K562 (cell line): Measurements from ENCODE around the gene NDUFC2. TPM values are rescaled to one million over a fixed set of nuclear protein-coding genes. Genes with fewer than 3 reads are reported as not detected.

Source experiments
- ATAC-seq: fragments of 200-7000 bp; cut with Tn5 transposase; 3 replicates; pipeline ENCODE4 v1.9.1; 2020; ENCODE audit warnings: moderate library complexity
- Bru-seq: library from RNA; stranded (reverse); fragments of 400-500 nt; gene quantifications from one replicate; lab custom pipeline; 2021; lab: Mats Ljungman, UMichigan
- BruChase-seq, 2 experiments: library from RNA; stranded (reverse); fragments of 400-500 nt; gene quantifications; one replicate each; lab custom pipeline; 2021; lab: Mats Ljungman, UMichigan
- BruUV-seq: library from RNA; stranded (reverse); fragments of 400-500 nt; replicated peaks from 2 replicates; lab custom pipeline; 2021; lab: Mats Ljungman, UMichigan
- CTCF ChIA-PET: fragments of 300-600 bp; formaldehyde crosslinking; extraction: SDS; loops from one replicate; lab custom pipeline; 2021; ENCODE audit warnings: low intra/inter-chr PET ratio; lab: Yijun Ruan, JAX
- POLR2A ChIA-PET: fragments of 300-600, 350-650 bp; sonication (Branson Sonifier 250); formaldehyde crosslinking; extraction: SDS; loops from one replicate; lab custom pipeline; 2021; ENCODE audit warnings: antibody characterized with exemption, inconsistent platforms; lab: Yijun Ruan, JAX
- DNase-seq, 4 experiments: peaks; one replicate each; pipeline versions ENCODE4 v3.0.0 to v3.0.0-alpha.2; 2011 to 2018; ENCODE audit warnings: low spot score in 3 of 4, mixed read lengths in 3 of 4; ENCODE audit errors: extremely low read depth in 1 of 4
- FAIRE-seq: peaks from 2 replicates; lab custom pipeline; 2011; peaks lifted over from hg19 to GRCh38; lab: Jason Lieb, UNC
- H2AFZ ChIP-seq: 2 replicates; pipeline ENCODE4 v1.6.0; 2011; ENCODE audit warnings: low read depth, low read length, control low read depth, inconsistent platforms
- H3K27ac ChIP-seq: fragments of 200-600 bp; 3 replicates; pipeline ENCODE4 v1.8.0; 2011; ENCODE audit warnings: low read depth, mild to moderate bottlenecking, control low read depth, inconsistent platforms, low read length, moderate library complexity, mixed read lengths; ENCODE audit errors: extremely low read depth
- H3K27me3 ChIP-seq, 2 experiments: fragments of 300-600 bp in 1 of 2; 2 replicates in 1 of 2; 3 replicates in 1 of 2; pipeline versions ENCODE4 v1.6.0 to v1.8.0; 2011; ENCODE audit warnings: inconsistent platforms in 2 of 2, low read length in 2 of 2, mild to moderate bottlenecking in 1 of 2, mixed read lengths in 1 of 2, moderate library complexity in 1 of 2; ENCODE audit not compliant: control insufficient read depth in 2 of 2, insufficient read depth in 2 of 2
- H3K36me3 ChIP-seq: fragments of 300-600 bp; 3 replicates; pipeline ENCODE4 v1.8.0; 2011; ENCODE audit warnings: mild to moderate bottlenecking, low read length, inconsistent platforms; ENCODE audit not compliant: control insufficient read depth, insufficient read depth
- H3K4me1 ChIP-seq, 2 experiments: fragments of 200-600 bp in 1 of 2; replicated peaks in 1 of 2; 2 replicates in 1 of 2; 3 replicates in 1 of 2; pipeline versions ENCODE4 v1.5.1 to v1.8.0; 2011; ENCODE audit warnings: inconsistent platforms in 2 of 2, low read length in 2 of 2, mild to moderate bottlenecking in 1 of 2, mixed read lengths in 1 of 2, moderate library complexity in 1 of 2; ENCODE audit not compliant: control insufficient read depth in 2 of 2, insufficient read depth in 2 of 2
- H3K4me2 ChIP-seq: 2 replicates; pipeline ENCODE4 v1.6.1; 2011; ENCODE audit warnings: low read length, control low read depth, inconsistent platforms, mixed read lengths; ENCODE audit not compliant: insufficient read depth
- H3K4me3 ChIP-seq: fragments of 200-600 bp; sonication (generic), shearing (Covaris generic); 2 replicates; pipeline ENCODE4 v1.5.1; 2016; ENCODE audit warnings: control low read depth, inconsistent platforms
- H3K79me2 ChIP-seq: fragments of 200-600 bp; 3 replicates; pipeline ENCODE4 v1.8.0; 2011; ENCODE audit warnings: low read length, inconsistent platforms; ENCODE audit not compliant: control insufficient read depth, insufficient read depth
- H3K9ac ChIP-seq, 2 experiments: 2 replicates each; pipeline versions ENCODE4 v1.6.0 to v1.6.1; 2011; ENCODE audit warnings: low read depth in 2 of 2, low read length in 2 of 2, control low read depth in 1 of 2, inconsistent platforms in 1 of 2, mild to moderate bottlenecking in 1 of 2, mixed read lengths in 1 of 2; ENCODE audit not compliant: insufficient read depth in 1 of 2
- H3K9me1 ChIP-seq: one replicate; pipeline ENCODE4 v1.6.0; 2011; ENCODE audit warnings: inconsistent platforms, mild to moderate bottlenecking, low read length, moderate library complexity; ENCODE audit not compliant: control insufficient read depth, insufficient read depth
- H3K9me3 ChIP-seq: replicated peaks from 2 replicates; pipeline ENCODE4 v1.5.1; 2011; ENCODE audit warnings: low read depth, low read length, inconsistent platforms; ENCODE audit not compliant: control insufficient read depth, insufficient read depth
- H4K20me1 ChIP-seq: replicated peaks from 2 replicates; pipeline ENCODE4 v1.6.1; 2011; ENCODE audit warnings: low read length, inconsistent platforms, mixed read lengths; ENCODE audit not compliant: control insufficient read depth, insufficient read depth
- ARID2 ChIP-seq: fragments of 450-650 bp; IDR thresholded peaks from 2 replicates; pipeline ENCODE4 v1.6.1; 2017; ENCODE audit warnings: antibody characterized with exemption, mild to moderate bottlenecking
- NKRF ChIP-seq: fragments of 450-650 bp; IDR thresholded peaks from 2 replicates; pipeline ENCODE4 v1.6.1; 2016; ENCODE audit warnings: borderline replicate concordance
- PBX2 ChIP-seq, 2 experiments: IDR thresholded peaks in 1 of 2; conservative IDR thresholded peaks in 1 of 2; 2 replicates each; pipeline ENCODE4 v1.6.1; 2016; ENCODE audit warnings: low read depth in 2 of 2, mild to moderate bottlenecking in 1 of 2, missing compliant biosample characterization in 1 of 2, missing genetic modification characterization in 1 of 2, moderate library complexity in 1 of 2
- POLR2H ChIP-seq: IDR thresholded peaks from 2 replicates; pipeline ENCODE4 v1.6.1; 2016; ENCODE audit warnings: missing genetic modification characterization, low read depth, mild to moderate bottlenecking, control low read depth, missing compliant biosample characterization, moderate library complexity
- RHOXF2B ChIP-seq: fragments of 250-450 bp; sonication (Bioruptor Pico); conservative IDR thresholded peaks from 2 replicates; pipeline ENCODE4 v1.5.1; 2021
- SLC30A9 ChIP-seq: fragments of 250-450 bp; sonication (Bioruptor Pico); IDR thresholded peaks from 2 replicates; pipeline ENCODE4 v1.8.0; 2022; ENCODE audit warnings: mild to moderate bottlenecking, moderate library complexity
- TBL1XR1 ChIP-seq, 2 experiments: IDR thresholded peaks; 2 replicates each; pipeline ENCODE4 v1.6.1; 2012; ENCODE audit warnings: improper control_type of control experiment in 2 of 2, low read length in 2 of 2, mild to moderate bottlenecking in 1 of 2
- WGBS: fragments of 100-300 bp; shearing (Covaris generic); methylation state at CpG from one replicate; pipeline ENCODE4 v1.1.6; 2016; ENCODE audit warnings: low coverage, mixed read lengths; ENCODE audit not compliant: insufficient coverage; ENCODE audit errors: missing lambda C conversion rate; 5-methylcytosine and 5-hydroxymethylcytosine counted together
- in situ Hi-C: fragments of 300-500 bp; cut with MboI; formaldehyde crosslinking; loops from 4 replicates; pipeline ENCODE4 v1.15.0; 2018; ENCODE audit warnings: inconsistent platforms, mixed read lengths
- intact Hi-C: fragments of 100-400 bp; cut with micrococcal nuclease; formaldehyde crosslinking; loops from 2 replicates; pipeline ENCODE4 v1.14.2; 2022
- long read RNA-seq, 3 experiments: library from polyadenylated mRNA in 2 of 3; library from RNA in 1 of 3; unstranded in 2 of 3; stranded (forward) in 1 of 3; transcript quantifications; one replicate each; pipeline ENCODE4 v2.0.0, GENCODE V29; 2019 to 2022
- polyA minus RNA-seq, 3 experiments: library from RNA; depleted of rRNA, polyadenylated mRNA; stranded (reverse); fragments of >200 nt; gene quantifications; 2 replicates each; pipeline ENCODE4 v1.2.3, GENCODE V29; 2011
- polyA plus RNA-seq, 8 experiments: library from polyadenylated mRNA; depleted of rRNA in 4 of 8; stranded (reverse) in 5 of 8; unstranded in 3 of 8; fragments of >200 nt; fragmentation: Nextera tagmentation in 2 of 8; fragmentation: Illumina TruSeq in 1 of 8; extraction: Ambion mirVana in 2 of 8; extraction: Trizol in 1 of 8; gene quantifications; 2 replicates each; pipeline versions ENCODE4 v1.2.1 to v1.2.3, GENCODE V29; 2011 to 2014; ENCODE audit warnings: inconsistent platforms in 1 of 8, missing spikeins in 1 of 8
- total RNA-seq, 7 experiments: library from RNA; depleted of rRNA in 6 of 7; stranded (reverse); fragments of >200 nt in 6 of 7; fragmentation: Illumina TruSeq in 2 of 7; extraction: Trizol in 2 of 7; gene quantifications; 2 replicates each; pipeline versions ENCODE4 v1.2.1 to v1.2.3, GENCODE V29; 2011 to 2021; ENCODE audit warnings: low replicate concordance in 1 of 7

Gene NDUFC2
- 48.5 and 69.6 TPM in 2 replicates for total RNA-seq (2011; cell fraction: chromatin; rRNA removed; ENCODE audit: low replicate concordance)
- 160 and 217 TPM in 2 replicates for total RNA-seq (2011; cell fraction: nucleolus; rRNA removed)
- 103 and 113 TPM in 2 replicates for total RNA-seq (2011; cell fraction: nucleoplasm; rRNA removed)
- 269 and 325 TPM in 2 replicates for total RNA-seq (2014; rRNA removed)
- 156 and 168 TPM in 2 replicates for total RNA-seq (2014; rRNA removed; fragmentation: Illumina TruSeq; extraction: Trizol)
- 504 and 554 TPM in 2 replicates for total RNA-seq (2015; rRNA removed; fragmentation: Illumina TruSeq; extraction: Trizol)
- total RNA-seq (2021), result 442 and 486 TPM in 2 replicates
- 229 and 257 TPM in 2 replicates for polyA plus RNA-seq (2011; rRNA removed)
- 517 and 937 TPM in 2 replicates for polyA plus RNA-seq (2011; cell fraction: cytosol; rRNA removed)
- polyA plus RNA-seq (2011; cell fraction: nucleus; rRNA removed), result 85.7 and 88.0 TPM in 2 replicates
- polyA plus RNA-seq (2012), result 593 and 1,047 TPM in 2 replicates
- 355 and 561 TPM in 2 replicates for polyA plus RNA-seq (2014; fragmentation: Illumina TruSeq; extraction: Trizol)
- 1,000 to 10,000 TPM in 1 of 2 experiments, 100 to 1,000 TPM in 1; 987 to 1,119 TPM for polyA plus RNA-seq (2014; fragmentation: Nextera tagmentation; extraction: Ambion mirVana)
- polyA plus RNA-seq (2014; rRNA removed), result 473 and 511 TPM in 2 replicates
- 20.7 and 29.0 TPM in 2 replicates for polyA minus RNA-seq (2011; rRNA and poly(A)+ RNA removed)
- 93.0 and 102 TPM in 2 replicates for polyA minus RNA-seq (2011; cell fraction: cytosol; rRNA and poly(A)+ RNA removed)
- polyA minus RNA-seq (2011; cell fraction: nucleus; rRNA and poly(A)+ RNA removed), result 37.6 and 79.6 TPM in 2 replicates
- Bru-seq, nascent RNA, result percentile 91 among the genes with signal in this experiment
- BruChase-seq, experiment 1, labeled RNA remaining after a 2-hour chase, result percentile 89 among the genes with signal in this experiment
- percentile 89 among the genes with signal in this experiment for BruChase-seq, experiment 2, labeled RNA remaining after a 6-hour chase
- long read RNA-seq, experiment 1, transcript NDUFC2-201 (3 exons, 2,518 nt), result major isoform, 683 of 711 reads
- long read RNA-seq, experiment 1, partial matches to known transcripts, result 14 of 711 reads
- long read RNA-seq, experiment 1, other reads (novel, unspliced or antisense), result 13 of 711 reads
- long read RNA-seq, experiment 2, transcript NDUFC2-201 (3 exons, 2,518 nt), result major isoform, 269 of 292 reads
- long read RNA-seq, experiment 2, partial matches to known transcripts, result 16 of 292 reads
- long read RNA-seq, experiment 2, other reads (novel, unspliced or antisense), result 6 of 292 reads
- long read RNA-seq, experiment 3, transcript NDUFC2-201 (3 exons, 2,518 nt), result major isoform, 486 of 501 reads
- long read RNA-seq, experiment 3, partial matches to known transcripts, result 1 of 501 reads
- long read RNA-seq, experiment 3, other reads (novel, unspliced or antisense), result 12 of 501 reads

GRCh38 chr11:78079232-78080083 is at the start of gene NDUFC2:
NDUFC2 (minus strand) TSS chr11:78079862; CDS start chr11:78079744, 118 bp downstream.
- Histone ChIP-seq H3K9me3 (no peaks in the 10 kb centered on the region), H2AFZ (peak within 1 kb of the TSS; percentile 95), H3K79me2 (peaks cover 63% of the 10 kb centered on the region), H3K36me3 (peaks cover 30% of the 10 kb centered on the region), H3K9ac (peak within 1 kb of the TSS; percentile 91 to 99), H3K4me1 (peaks cover 23 to 35% of the 10 kb centered on the region in 2 experiments), H3K27ac (peak within 1 kb of the TSS; percentile 90), H4K20me1 (peaks cover 9% of the 10 kb centered on the region; the same call in 1 of the 2 replicates), H3K9me1 (no peaks in the 10 kb centered on the region), H3K27me3 (no peaks in the 10 kb centered on the region), H3K4me3 (peak within 1 kb of the TSS; percentile 92), H3K4me2 (peak within 1 kb of the TSS; percentile 99)
- under 1% methylated on average over 51 of the region's 68 CpGs for WGBS
- in situ Hi-C loops, result no loop called here
- TSS peak; percentile 79 for BruUV-seq
- intact Hi-C loops, result loop anchor here (2.0 to 10.0 kb wide), 2 partner anchors 59 to 215 kb away; partner anchors contain the start of gene ALG8
- CTCF ChIA-PET, result interaction anchor here (0.7 kb wide), 1 partner anchor 33 kb away, joined by 3 read pairs; no protein-coding TSS in a partner anchor
- ATAC-seq, result peak; percentile 83
- DNase-seq, result peak; percentile 79 to 92 (median 80)
- POLR2A ChIA-PET, result interaction anchor here (0.6 to 2.9 kb wide), 8 partner anchors 9 to 228 kb away, joined by 3 to 18 read pairs (median 6); partner anchors contain the start of gene ALG8
- no peak for FAIRE-seq
- TF ChIP-seq SLC30A9 (CRISPR knock-in tag) (no peak), RHOXF2B (CRISPR knock-in tag) (no peak), PBX2 (CRISPR knock-in tag; IDR thresholded peaks at IDR 0.05; ENCODE audit: low read depth) (no peak), PBX2 (tag; conservative IDR thresholded peaks at IDR 0.05; ENCODE audit: low read depth) (no peak), TBL1XR1 (IDR thresholded peaks at IDR 0.05; ENCODE audit: low read length in 2 of 2) (peak in 1 of 2 experiments; percentile 75; a peak in 2 of 4 replicates), ARID2 (no peak), NKRF (peak; percentile 47; the same call in 1 of the 2 replicates), POLR2H (tag) (no peak)
